ENCODE results near the gene MRPS12.

DNA sequence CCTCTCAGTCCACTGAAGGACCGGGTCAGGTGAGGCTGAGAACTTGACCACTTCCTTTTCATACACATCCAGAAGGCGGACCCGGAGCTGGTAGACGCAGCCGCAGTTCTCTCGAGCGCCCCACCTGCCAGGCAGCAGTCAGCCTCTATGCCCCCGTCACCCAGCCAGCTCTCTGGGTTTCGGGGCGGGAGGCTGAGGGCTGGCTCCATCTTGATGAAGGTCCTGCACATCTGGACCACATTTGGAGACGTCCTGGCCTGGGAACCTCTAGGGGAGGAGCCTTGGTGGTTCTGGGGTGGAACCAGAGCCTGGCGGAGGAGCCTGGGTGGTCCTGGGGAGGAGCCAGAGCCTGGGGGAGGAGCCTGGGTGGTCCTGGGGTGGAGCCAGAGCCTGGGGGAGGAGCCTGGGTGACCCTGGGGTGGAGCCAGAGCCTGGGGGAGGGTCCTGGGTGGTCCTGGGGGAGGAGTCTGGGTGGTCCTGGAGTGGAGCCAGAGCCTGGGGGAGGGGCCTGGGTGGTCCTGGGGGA lies 14.3 kb downstream of the MRPS12 start:
- TF ChIP-seq, protein P1, sequence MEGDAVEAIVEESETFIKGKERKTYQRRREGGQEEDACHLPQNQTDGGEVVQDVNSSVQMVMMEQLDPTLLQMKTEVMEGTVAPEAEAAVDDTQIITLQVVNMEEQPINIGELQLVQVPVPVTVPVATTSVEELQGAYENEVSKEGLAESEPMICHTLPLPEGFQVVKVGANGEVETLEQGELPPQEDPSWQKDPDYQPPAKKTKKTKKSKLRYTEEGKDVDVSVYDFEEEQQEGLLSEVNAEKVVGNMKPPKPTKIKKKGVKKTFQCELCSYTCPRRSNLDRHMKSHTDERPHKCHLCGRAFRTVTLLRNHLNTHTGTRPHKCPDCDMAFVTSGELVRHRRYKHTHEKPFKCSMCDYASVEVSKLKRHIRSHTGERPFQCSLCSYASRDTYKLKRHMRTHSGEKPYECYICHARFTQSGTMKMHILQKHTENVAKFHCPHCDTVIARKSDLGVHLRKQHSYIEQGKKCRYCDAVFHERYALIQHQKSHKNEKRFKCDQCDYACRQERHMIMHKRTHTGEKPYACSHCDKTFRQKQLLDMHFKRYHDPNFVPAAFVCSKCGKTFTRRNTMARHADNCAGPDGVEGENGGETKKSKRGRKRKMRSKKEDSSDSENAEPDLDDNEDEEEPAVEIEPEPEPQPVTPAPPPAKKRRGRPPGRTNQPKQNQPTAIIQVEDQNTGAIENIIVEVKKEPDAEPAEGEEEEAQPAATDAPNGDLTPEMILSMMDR (IDR thresholded peaks at IDR 0.05 in 8 of 11, conservative IDR thresholded peaks at IDR 0.05 in 3 of 11), result no peak
- TF ChIP-seq POLR2A (IDR thresholded peaks at IDR 0.05), result no peak

Data from spleen (tissue), 7 donors.